B cell (primary cell): ENCODE data around the gene TPST1. TPM values are rescaled to one million over a fixed set of nuclear protein-coding genes. Genes with fewer than 3 reads are reported as not detected.

Source experiments
- ATAC-seq: fragments of 200-7000 bp; cut with Tn5 transposase; one replicate; pipeline ENCODE4 v1.10.0; 2021; ENCODE audit warnings: low read depth, mild to moderate bottlenecking, moderate number of reproducible peaks, moderate library complexity
- CTCF ChIA-PET: fragments of 350-600 bp; sonication (Branson Sonifier 250); formaldehyde crosslinking; loops from one replicate; lab custom pipeline; 2021; ENCODE audit warnings: antibody characterized with exemption, inconsistent platforms; lab: Charles Lee
- POLR2A ChIA-PET: fragments of 350-600 bp; sonication (Branson Sonifier 250); formaldehyde crosslinking; loops from one replicate; lab custom pipeline; 2021; ENCODE audit warnings: antibody characterized with exemption; lab: Charles Lee
- DNase-seq: peaks from one replicate; pipeline ENCODE4 v3.0.0; 2013
- H2AFZ ChIP-seq: 2 replicates; pipeline ENCODE4 v1.6.1; 2012; ENCODE audit warnings: mild to moderate bottlenecking, low read depth, low read length; ENCODE audit not compliant: insufficient read depth, poor library complexity, severe bottlenecking
- H3K27ac ChIP-seq, 2 donors: 1 replicate in 1 of 2; 2 replicates in 1 of 2; pipeline ENCODE4 v1.5.1; 2012 to 2013; ENCODE audit warnings: low read length in 2 of 2, mild to moderate bottlenecking in 2 of 2, moderate library complexity in 1 of 2
- H3K27me3 ChIP-seq, 4 experiments: fragments of 200-600 bp in 1 of 4; sonication (generic) in 1 of 4; replicated peaks in 1 of 4; 1 replicate in 2 of 4; 2 replicates in 2 of 4; pipeline versions ENCODE4 v1.6.1 to v1.7.0; 2013 to 2016; ENCODE audit warnings: low read length in 3 of 4, mild to moderate bottlenecking in 2 of 4, mixed read lengths in 1 of 4, moderate library complexity in 1 of 4; ENCODE audit not compliant: insufficient read depth in 4 of 4, control insufficient read depth in 3 of 4; ENCODE audit errors: control extremely low read depth in 1 of 4
- H3K36me3 ChIP-seq, 2 experiments: replicated peaks in 1 of 2; 1 replicate in 1 of 2; 2 replicates in 1 of 2; pipeline versions ENCODE4 v1.6.1 to v1.7.1; 2013; ENCODE audit warnings: low read length in 1 of 2; ENCODE audit not compliant: insufficient read depth in 2 of 2, control insufficient read depth in 1 of 2; ENCODE audit errors: control extremely low read depth in 1 of 2, extremely low read depth in 1 of 2
- H3K4me1 ChIP-seq, 2 donors: fragments of 200-600 bp in 1 of 2; sonication (generic) in 1 of 2; 1 replicate in 1 of 2; 2 replicates in 1 of 2; pipeline versions ENCODE4 v1.5.1 to v1.6.1; 2013 to 2017; ENCODE audit warnings: low read length in 2 of 2; ENCODE audit not compliant: control insufficient read depth in 2 of 2, insufficient read depth in 2 of 2
- H3K4me2 ChIP-seq: replicated peaks from 2 replicates; pipeline ENCODE3; 2012; ENCODE audit warnings: mild to moderate bottlenecking, low read depth, low read length; ENCODE audit not compliant: poor library complexity, severe bottlenecking
- H3K4me3 ChIP-seq, 5 experiments: fragments of 200-600 bp in 1 of 5; sonication (generic) in 1 of 5; 1 replicate in 3 of 5; 2 replicates in 2 of 5; pipeline versions ENCODE4 v1.5.1 to v1.7.0; 2011 to 2016; ENCODE audit warnings: low read length in 4 of 5, mild to moderate bottlenecking in 4 of 5, low read depth in 2 of 5, control low read depth in 1 of 5, moderate library complexity in 1 of 5; ENCODE audit not compliant: insufficient read depth in 1 of 5; ENCODE audit errors: control extremely low read depth in 1 of 5, extremely low read depth in 1 of 5
- H3K79me2 ChIP-seq: fragments of 200-600 bp; sonication (generic); one replicate; pipeline ENCODE4 v1.6.0; 2016; ENCODE audit warnings: low read length; ENCODE audit not compliant: control insufficient read depth, insufficient read depth
- H3K9ac ChIP-seq: fragments of 200-600 bp; sonication (generic); 2 replicates; pipeline ENCODE4 v1.6.1; 2017; ENCODE audit warnings: mild to moderate bottlenecking, low read length, moderate library complexity
- H3K9me3 ChIP-seq, 3 donors: one replicate each; pipeline versions ENCODE4 v1.6.1 to v1.7.1; 2013; ENCODE audit warnings: low read length in 2 of 3; ENCODE audit not compliant: control insufficient read depth in 2 of 3, insufficient read depth in 1 of 3; ENCODE audit errors: control extremely low read depth in 1 of 3
- H4K20me1 ChIP-seq: 2 replicates; pipeline ENCODE4 v1.6.0; 2012; ENCODE audit warnings: mild to moderate bottlenecking, low read length; ENCODE audit not compliant: insufficient read depth, control insufficient read depth, poor library complexity, severe bottlenecking
- H3K27ac Mint-ChIP-seq: one replicate; pipeline ENCODE4 v1.8.0; 2021; ENCODE audit warnings: mixed read lengths
- H3K27me3 Mint-ChIP-seq: one replicate; pipeline ENCODE4 v1.8.0; 2021; ENCODE audit warnings: mixed read lengths
- H3K4me1 Mint-ChIP-seq: one replicate; pipeline ENCODE4 v1.8.0; 2021; ENCODE audit warnings: mixed read lengths
- H3K4me3 Mint-ChIP-seq: one replicate; pipeline ENCODE4 v1.8.0; 2021; ENCODE audit warnings: mixed read lengths
- H3K9me3 Mint-ChIP-seq: one replicate; pipeline ENCODE4 v1.8.0; 2022; ENCODE audit warnings: mixed read lengths; ENCODE audit not compliant: insufficient read depth
- EZH2 ChIP-seq: IDR thresholded peaks from 2 replicates; pipeline ENCODE4 v1.6.1; 2012; ENCODE audit warnings: borderline replicate concordance, low read depth, mild to moderate bottlenecking, moderate library complexity, low read length; ENCODE audit not compliant: insufficient read depth, poor library complexity, severe bottlenecking
- WGBS: methylation state at CpG from one replicate; pipeline ENCODE4 v1.1.5; 2013; ENCODE audit warnings: missing lambda C conversion rate; ENCODE audit not compliant: insufficient coverage; 5-methylcytosine and 5-hydroxymethylcytosine counted together
- intact Hi-C: fragments of 100-400 bp; cut with micrococcal nuclease; formaldehyde crosslinking; loops from one replicate; pipeline ENCODE4 v1.10.0; 2022
- polyA plus RNA-seq: library from polyadenylated mRNA; depleted of rRNA; stranded (reverse); fragments of >200 nt; gene quantifications from 2 replicates; pipeline ENCODE4 v1.2.3, GENCODE V29; 2012
- total RNA-seq, 2 donors: library from RNA; stranded (reverse); fragments of 120-200 nt in 1 of 2; gene quantifications; 1 replicate in 1 of 2; 2 replicates in 1 of 2; pipeline versions ENCODE4 v1.2.3 to v1.2.4, GENCODE V29; 2013 to 2022
- TF ChIP-seq, protein P1 (sequence below): fragments of 200-600 bp; IDR thresholded peaks from one replicate; pipeline ENCODE4 v1.8.0; 2022; ENCODE audit warnings: antibody characterized with exemption, mild to moderate bottlenecking

Gene TPST1
- total and polyA plus RNA-seq, 2 donors (not counting 1 experiment from before 2014, with no cell fraction given) = 13.0 to 17.0 TPM

DNA sequence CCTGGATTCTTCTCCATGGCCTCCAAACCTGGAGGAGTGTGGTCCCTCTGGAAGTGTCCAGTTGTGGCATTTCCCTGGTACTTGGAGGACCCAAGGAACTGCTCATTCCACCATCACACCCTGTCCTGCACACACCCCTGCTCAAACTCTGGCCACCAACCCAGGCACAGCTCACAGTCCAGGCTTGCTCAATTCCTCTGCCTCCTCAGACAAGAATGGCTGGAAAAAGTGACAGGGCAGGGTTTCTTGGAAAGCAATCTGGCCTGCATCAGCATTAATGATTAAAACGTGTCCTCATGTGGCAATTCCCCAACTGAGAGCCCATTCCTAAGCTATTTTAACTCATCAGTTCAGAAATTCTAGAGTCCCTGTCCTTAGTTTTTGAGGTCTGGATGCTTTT, 17.2 kb upstream of the TPST1 start:
- Histone ChIP-seq H3K27me3 (no peaks in the 10 kb centered on the region), H3K4me1 (no peaks in the 10 kb centered on the region), H3K4me3 (no peak overlapping the region), H3K36me3 (no peaks in the 10 kb centered on the region), H2AFZ (no peak overlapping the region), H3K79me2 (no peaks in the 10 kb centered on the region), H3K4me2 (no peak overlapping the region), H3K9me3 (peaks cover 0 to 11% (median 0%) of the 10 kb centered on the region in 3 donors), H4K20me1 (no peaks in the 10 kb centered on the region), H3K27ac (no peak overlapping the region), H3K9ac (no peak overlapping the region)
- DNase-seq = no peak
- TF ChIP-seq, protein P1, sequence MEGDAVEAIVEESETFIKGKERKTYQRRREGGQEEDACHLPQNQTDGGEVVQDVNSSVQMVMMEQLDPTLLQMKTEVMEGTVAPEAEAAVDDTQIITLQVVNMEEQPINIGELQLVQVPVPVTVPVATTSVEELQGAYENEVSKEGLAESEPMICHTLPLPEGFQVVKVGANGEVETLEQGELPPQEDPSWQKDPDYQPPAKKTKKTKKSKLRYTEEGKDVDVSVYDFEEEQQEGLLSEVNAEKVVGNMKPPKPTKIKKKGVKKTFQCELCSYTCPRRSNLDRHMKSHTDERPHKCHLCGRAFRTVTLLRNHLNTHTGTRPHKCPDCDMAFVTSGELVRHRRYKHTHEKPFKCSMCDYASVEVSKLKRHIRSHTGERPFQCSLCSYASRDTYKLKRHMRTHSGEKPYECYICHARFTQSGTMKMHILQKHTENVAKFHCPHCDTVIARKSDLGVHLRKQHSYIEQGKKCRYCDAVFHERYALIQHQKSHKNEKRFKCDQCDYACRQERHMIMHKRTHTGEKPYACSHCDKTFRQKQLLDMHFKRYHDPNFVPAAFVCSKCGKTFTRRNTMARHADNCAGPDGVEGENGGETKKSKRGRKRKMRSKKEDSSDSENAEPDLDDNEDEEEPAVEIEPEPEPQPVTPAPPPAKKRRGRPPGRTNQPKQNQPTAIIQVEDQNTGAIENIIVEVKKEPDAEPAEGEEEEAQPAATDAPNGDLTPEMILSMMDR = no peak
- no peak for TF ChIP-seq EZH2
- no peak overlapping the region for H3K27ac Mint-ChIP-seq
- no peak for ATAC-seq
- intact Hi-C loops = no loop called here
- peaks cover 3% of the 10 kb centered on the region for H3K9me3 Mint-ChIP-seq
- H3K4me1 Mint-ChIP-seq = no peaks in the 10 kb centered on the region
- ChIA-PET CTCF (no interaction called here), POLR2A (no interaction called here)
- no peak overlapping the region for H3K4me3 Mint-ChIP-seq
- WGBS = no CpG with 5 or more reads among the region's 1 CpG
- peaks cover 8% of the 10 kb centered on the region for H3K27me3 Mint-ChIP-seq

DNA sequence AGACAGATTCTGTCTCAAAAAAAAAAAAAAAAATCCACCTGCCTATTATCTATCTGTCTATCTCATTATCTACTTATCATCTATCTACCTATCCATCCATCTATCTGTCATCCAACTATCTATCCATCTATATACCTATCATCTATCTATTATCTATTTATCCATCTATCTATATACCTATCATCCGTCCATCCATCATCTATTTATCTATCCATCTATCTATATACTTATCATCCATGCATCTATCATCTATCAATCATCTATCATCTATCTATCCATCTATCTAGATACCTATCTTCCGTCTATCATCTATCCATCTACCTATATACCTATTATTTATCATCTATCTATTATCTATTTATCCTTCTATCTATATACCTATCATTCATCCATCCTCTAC, 16.5 kb upstream of the TPST1 start:
- Histone ChIP-seq H3K27ac (no peak overlapping the region), H3K9me3 (peaks cover 0 to 11% (median 0%) of the 10 kb centered on the region in 3 donors), H3K4me3 (no peak overlapping the region), H3K4me1 (no peaks in the 10 kb centered on the region), H3K36me3 (no peaks in the 10 kb centered on the region), H3K9ac (no peak overlapping the region), H4K20me1 (no peaks in the 10 kb centered on the region), H3K27me3 (no peaks in the 10 kb centered on the region), H2AFZ (no peak overlapping the region), H3K4me2 (no peak overlapping the region), H3K79me2 (no peaks in the 10 kb centered on the region)
- Mint-ChIP-seq H3K9me3 (peaks cover 3% of the 10 kb centered on the region), H3K4me1 (no peaks in the 10 kb centered on the region), H3K4me3 (no peak overlapping the region), H3K27ac (no peak overlapping the region), H3K27me3 (peaks cover 8% of the 10 kb centered on the region)
- TF ChIP-seq EZH2 = no peak
- TF ChIP-seq, protein P1 = no peak
- intact Hi-C loops = no loop called here
- DNase-seq (no peak), ATAC-seq (no peak)
- CTCF ChIA-PET = no interaction called here
- POLR2A ChIA-PET = no interaction called here
- WGBS = 92% methylated on average over 1 of the region's 2 CpGs
